Fibroblast of the conjunctiva (primary cell): ENCODE measurements around the gene IPO4.
"Not testable (repeated sequence)": the region's sequence is repeated elsewhere in the genome, so short reads cannot be mapped to it uniquely, and the experiment has no call there.

Experiments
- DNase-seq: peaks from one replicate; pipeline ENCODE4 v3.0.0-alpha.2; 2010; ENCODE audit warnings: low read depth

IPO4 gene, protein sequence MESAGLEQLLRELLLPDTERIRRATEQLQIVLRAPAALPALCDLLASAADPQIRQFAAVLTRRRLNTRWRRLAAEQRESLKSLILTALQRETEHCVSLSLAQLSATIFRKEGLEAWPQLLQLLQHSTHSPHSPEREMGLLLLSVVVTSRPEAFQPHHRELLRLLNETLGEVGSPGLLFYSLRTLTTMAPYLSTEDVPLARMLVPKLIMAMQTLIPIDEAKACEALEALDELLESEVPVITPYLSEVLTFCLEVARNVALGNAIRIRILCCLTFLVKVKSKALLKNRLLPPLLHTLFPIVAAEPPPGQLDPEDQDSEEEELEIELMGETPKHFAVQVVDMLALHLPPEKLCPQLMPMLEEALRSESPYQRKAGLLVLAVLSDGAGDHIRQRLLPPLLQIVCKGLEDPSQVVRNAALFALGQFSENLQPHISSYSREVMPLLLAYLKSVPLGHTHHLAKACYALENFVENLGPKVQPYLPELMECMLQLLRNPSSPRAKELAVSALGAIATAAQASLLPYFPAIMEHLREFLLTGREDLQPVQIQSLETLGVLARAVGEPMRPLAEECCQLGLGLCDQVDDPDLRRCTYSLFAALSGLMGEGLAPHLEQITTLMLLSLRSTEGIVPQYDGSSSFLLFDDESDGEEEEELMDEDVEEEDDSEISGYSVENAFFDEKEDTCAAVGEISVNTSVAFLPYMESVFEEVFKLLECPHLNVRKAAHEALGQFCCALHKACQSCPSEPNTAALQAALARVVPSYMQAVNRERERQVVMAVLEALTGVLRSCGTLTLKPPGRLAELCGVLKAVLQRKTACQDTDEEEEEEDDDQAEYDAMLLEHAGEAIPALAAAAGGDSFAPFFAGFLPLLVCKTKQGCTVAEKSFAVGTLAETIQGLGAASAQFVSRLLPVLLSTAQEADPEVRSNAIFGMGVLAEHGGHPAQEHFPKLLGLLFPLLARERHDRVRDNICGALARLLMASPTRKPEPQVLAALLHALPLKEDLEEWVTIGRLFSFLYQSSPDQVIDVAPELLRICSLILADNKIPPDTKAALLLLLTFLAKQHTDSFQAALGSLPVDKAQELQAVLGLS

DNA sequence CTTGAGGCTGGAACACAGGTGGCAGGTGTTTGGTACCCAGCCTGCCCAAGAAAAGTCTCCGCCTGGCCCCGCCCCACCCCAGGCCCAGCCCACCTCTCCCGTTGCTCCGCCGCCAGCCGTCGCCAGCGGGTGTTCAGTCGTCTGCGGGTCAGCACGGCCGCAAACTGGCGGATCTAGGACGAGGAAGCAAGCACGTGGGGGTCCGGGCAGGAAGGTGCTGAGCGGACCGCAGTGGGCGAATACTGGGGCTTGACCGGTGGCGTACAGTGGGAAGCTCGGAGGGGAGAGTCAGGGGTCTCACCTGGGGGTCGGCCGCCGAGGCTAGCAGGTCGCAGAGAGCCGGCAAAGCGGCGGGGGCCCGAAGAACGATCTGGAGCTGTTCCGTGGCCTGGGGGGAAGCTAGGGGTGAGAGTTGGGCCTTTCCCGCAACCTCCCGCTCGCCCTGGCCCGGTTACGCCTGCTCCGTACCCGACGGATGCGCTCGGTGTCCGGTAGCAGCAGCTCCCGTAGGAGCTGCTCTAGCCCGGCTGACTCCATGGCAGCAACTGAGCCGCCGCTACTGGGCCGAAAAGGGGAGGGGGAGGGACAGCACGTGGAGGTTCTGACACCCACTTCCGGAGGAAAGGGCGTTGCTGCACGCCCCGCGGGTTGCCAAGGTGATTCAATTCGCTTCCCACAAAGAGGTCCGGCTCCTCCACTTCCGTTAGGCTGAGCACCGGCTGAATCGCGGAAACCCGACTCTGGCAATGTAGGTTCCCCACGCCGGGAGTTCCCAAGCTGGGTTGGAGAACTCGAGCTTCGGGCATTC, at the start of gene IPO4:
Gene IPO4 (minus strand): TSS at position 566 of the 808 bp plus-strand sequence. CDS start 29 bp downstream, at position 537.
- peak; percentile 95 for DNase-seq

DNA sequence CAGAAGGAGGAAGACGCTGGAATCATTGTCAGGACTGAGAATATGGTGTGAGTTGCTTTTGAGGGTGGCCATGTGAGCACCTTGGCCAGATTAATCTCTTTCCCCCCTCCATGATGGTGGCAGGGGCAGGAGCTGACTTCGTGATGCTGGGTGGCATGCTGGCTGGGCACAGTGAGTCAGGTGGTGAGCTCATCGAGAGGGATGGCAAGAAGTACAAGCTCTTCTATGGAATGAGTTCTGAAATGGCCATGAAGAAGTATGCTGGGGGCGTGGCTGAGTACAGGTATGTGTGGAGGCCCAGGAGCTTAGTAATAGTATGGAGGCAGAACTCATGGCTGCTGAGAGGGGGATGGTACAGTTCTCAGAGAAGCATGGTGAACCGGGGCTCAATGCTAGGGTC, 49.5 kb upstream of the IPO4 start:
- no peak for DNase-seq

DNA sequence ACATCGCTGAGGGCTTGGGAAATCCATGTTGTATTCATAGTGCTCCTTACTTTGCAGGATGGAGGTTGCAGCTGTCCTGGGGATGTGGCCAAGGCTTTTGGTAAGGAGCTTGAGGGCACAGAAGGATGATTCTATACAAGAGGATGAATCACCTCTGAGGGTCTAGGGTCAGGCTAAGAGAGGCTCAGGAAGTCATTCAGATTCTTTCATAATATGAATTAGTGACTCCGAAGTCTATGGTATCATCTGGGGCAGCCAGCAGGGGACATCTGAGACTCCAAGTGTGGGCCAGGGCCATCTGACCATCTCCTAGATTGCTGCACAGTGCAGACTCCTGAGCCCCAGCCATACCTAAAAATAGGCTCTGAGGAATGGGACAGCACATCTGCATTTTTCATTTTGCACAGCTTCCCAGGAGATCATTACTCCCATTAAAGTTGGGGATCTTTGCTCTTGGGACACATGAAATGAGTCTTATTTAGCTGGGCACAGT, 48.9 kb upstream of the IPO4 start:
- DNase-seq, result no peak

DNA sequence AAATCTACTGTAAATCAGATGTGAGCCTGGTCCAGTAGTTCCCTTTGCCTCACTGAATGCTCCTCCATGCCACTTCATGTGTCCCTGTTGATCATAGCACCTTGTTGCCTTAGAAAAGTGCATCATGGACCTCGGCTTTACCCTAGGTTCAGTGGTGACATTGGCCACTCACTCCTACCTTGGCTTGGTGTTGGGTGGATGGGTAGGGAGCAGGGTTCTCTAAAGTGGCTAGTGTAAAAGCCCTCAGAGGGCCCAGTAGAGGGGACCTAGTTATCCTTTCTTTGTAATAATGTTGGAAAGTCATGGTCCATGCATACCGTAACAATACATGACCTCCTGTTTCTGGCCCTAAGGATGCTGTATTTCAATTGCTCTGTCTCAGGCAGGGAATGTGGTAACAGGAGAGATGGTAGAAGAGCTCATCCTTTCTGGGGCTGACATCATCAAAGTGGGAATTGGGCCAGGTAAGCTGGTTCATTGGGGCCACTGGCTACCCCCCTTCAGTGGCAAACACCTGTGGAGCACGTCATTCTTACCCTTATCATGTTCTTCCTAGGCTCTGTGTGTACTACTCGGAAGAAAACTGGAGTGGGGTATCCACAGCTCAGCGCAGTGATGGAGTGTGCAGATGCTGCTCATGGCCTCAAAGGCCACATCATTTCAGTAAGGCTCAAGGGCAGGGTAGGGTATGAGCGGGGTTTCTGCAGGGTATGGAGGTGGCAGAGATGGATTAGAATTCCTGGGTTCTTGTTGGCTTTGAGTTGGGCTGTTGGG, 48.3 kb upstream of the IPO4 start:
- DNase-seq, result no peak

DNA sequence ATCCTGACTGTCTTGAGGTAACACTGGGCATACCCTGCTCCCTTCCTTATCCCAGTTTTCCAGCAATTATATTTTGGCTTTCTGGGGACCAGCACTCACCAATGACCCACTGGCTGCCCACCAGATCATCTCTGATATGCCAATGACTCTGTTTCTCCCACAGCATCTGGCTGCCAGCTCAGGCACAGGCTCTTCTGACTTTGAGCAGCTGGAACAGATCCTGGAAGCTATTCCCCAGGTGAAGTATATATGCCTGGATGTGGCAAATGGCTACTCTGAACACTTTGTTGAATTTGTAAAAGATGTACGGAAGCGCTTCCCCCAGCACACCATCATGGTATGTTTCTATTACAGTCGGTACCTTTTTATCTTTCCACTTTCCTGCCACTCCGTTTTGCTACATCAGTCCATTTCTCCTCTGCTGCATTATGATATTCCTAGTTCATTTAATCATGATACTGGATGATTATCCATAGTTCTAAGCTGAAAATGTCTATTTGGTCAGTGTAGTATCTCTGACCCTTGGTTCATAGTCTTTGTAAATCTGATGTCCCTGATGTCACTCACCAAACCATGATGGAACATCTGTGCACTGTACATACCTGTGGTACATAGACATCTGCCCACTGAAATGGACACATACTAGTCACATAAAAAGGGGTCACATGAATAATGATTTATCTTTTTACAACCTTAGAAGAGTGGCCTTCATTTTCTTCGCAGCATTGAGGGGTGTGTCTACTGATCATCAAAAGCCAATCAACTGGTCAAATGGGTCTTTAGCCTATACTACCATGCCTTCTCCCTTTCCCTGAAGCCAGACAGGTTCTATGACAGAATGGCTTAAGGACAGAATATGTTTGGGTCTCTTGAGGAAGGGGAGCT, 47.4 kb upstream of the IPO4 start:
- no peak for DNase-seq

DNA sequence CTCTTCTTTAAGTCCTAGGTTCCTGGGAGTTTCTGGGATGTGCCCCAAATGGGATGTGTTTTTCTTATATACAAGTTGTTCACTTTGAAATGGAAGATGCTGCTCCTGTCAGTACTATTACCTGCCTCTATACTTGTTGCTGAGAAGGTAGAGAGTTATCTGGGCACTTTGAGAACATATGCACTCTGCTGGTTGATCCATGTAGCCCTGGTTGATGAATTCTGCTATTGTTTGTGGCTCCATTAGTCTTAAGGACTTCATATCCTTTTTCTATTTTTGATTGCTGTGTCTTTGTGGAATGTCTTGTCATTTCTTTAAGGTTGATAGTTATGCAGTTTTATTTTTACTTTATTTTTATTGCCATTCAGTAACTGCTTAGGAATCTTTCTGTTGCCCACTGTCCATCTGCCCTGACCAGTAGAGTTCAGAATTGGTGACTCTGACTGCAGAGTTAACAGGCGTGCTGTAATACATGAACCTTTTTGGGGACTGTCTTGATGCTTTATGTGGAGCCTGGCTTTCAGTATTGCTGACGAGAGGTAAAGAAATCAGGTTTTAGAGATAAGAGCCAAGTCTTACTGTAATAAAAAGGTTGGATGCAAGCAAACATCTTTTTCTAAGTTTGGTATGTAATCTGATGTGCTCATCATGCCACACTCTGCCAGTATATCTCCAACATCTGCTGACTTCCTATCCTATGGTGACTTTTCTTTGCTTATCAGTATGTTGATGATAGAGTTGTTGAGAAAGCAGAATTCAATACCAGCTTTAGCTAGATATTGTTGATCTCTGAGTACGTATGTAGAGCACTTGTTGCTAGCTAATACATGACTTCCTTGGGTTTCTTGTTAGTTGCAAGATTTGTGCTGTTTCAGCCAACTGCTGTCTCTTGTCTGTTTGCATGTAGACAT, 45.7 kb upstream of the IPO4 start:
- DNase-seq, result no peak

DNA sequence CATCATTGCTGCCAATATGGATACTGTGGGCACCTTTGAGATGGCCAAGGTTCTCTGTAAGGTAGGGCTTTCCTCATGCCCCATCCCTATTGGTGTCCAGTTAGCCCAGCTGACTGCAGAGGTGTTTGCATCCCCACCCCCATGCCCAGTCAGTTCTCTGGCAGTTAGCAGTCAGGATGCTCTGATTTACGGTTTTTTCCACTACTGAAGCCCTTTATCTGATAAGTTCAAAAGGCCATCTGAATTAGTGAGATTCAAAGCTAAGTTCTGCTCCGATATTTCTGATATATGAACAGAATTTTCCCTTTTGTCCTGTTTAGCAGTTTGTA, 44.9 kb upstream of the IPO4 start:
- DNase-seq, result no peak

DNA sequence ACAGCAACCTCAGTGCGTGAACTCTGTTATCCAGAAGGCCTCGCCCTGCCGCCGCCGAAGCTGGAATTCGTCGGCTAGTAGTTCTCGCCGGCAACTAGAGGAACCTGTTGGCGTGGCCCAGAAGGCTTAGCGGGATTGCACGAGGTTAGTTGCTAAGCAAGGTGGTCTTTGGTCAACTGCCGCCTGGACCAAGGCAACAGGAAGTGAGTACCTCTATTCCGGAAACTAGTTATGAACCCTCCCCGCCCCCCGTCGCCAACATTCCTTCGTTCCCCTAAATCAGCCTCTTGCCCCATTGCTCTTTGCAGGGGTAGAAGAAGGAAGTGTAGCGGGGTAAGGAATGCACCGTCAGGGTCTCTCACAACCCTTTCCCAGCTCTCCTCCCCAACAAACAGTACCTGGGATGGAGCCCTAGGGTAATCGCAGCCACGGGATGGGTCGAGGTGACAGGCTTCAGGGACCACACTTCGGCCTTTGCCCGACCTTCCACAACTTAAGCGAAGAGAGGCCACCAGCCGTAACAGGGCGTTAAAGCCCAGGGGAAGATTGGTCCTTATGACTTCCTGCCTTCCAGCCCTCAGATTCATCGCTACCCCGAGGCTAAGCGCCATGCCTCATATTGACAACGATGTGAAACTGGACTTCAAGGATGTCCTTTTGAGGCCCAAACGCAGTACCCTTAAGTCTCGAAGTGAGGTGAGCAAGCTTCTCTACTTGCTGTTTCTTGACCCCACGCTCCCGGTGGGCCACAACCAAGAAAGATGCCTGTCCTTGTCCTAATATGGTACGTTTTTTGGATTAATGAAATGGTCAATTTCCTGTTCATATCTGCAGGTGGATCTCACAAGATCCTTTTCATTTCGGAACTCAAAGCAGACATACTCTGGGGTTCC, 44.3 kb upstream of the IPO4 start, which contains the start of gene GMPR2:
Gene GMPR2 (plus strand): TSS at position 285 of the 893 bp plus-strand sequence. CDS start 325 bp downstream, at position 610.
- no peak for DNase-seq

DNA sequence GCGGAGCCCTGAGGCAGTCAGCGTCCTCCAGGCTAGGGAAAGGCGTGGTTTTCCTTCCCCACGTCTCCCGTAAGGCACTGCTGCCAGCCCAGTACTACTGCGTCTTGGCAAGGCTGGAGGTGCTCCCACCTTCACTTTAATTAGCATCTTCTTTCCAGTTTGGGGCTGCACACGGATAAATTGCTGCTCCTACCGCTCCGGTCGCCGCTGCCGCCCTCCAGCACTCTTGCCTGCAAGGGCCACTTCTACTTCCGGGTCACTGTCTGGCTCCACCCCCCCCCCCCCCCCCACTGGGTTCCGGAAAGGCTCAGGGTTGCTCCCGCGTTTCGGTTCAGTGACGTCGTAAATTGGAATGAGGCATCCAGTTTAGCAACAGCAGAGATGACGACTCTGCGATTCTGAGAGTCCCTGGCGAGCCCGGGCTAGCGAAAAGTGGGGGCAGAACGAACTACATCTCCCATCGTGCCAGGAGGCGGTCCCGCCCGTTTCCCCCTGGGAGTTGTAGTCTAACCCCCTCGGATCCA, 43.6 kb upstream of the IPO4 start, which contains the start of gene NEDD8:
Gene NEDD8 (minus strand): TSS at position 247 of the 524 bp plus-strand sequence. CDS start 100 bp downstream, at position 147.
- peak; percentile 95 for DNase-seq

DNA sequence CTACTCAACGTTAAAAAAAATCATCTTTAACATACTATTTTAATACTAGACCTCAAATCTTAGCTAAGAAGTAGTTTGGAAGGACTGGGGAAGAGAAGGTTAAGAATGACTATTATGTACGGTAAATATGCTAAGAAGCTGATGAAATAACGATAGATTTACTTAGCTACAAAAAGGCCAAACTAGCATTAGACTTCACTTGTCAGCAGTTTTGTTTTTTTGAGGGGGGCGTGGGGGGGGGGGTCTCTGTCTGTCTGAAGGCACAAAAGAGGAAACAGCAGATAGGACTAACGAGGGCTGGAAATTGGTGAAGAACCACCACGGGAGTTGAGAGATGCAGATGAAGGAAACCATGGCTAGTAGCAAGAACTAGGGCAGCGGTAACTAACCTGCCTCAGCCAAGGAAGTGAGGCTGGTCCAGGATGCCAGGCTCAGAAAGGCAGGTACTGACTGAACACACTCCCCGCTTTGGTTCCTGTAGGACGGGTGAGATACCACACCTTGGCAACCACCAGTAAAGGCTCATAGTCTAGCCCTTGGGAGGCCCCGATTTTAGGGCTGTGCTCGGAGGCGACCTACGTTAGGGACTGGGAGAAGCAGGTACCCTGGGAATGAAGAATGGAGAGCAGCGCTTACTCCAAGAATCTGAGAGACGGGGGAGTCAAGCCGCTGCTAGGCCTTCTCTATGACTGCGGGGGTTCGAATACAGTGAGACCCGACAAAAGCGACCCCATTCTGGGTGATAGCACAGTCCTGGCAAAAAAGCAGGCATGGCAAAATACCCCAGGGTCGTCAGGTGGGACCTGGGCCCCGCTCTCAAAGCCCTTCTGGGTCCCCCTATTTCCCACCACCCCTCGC, 42.9 kb upstream of the IPO4 start:
- no peak for DNase-seq

DNA sequence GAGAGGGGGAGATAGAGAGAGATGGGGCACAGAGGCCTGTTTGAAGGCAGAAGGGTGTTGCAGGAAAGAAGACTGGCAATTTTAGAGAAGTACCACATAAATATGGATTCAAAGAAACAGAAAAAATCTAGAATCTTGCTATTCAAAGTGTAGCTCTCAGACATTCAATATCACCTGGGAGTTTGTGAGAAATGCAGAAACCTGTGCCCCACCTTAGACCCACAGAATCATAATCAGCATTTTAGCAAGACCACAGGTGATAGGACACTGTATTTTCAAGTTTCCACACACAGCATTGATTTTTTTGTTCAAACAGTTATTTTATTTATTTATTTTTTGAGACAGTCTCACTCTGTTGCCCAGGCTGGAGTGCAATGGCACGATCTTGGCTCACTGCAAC, 40.3 kb upstream of the IPO4 start:
- DNase-seq, result no peak

DNA sequence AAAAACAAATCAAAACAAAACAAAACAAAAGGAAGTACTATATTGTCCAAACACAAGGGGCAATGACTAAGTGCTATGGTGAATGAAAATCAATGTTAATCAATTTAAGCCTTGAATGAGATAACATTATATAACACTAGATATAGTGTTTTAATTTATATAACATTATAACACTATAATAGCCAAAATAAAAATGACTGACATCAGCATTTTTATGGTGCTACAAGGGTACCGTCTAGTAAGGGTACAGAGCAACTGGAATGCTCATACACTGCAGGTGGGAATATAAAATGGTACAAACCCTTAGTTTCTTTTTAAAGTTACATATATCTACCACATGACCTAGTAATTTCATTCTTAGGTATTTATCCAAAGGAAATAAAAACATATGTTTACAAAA, 37.9 kb upstream of the IPO4 start:
- DNase-seq, result no peak

DNA sequence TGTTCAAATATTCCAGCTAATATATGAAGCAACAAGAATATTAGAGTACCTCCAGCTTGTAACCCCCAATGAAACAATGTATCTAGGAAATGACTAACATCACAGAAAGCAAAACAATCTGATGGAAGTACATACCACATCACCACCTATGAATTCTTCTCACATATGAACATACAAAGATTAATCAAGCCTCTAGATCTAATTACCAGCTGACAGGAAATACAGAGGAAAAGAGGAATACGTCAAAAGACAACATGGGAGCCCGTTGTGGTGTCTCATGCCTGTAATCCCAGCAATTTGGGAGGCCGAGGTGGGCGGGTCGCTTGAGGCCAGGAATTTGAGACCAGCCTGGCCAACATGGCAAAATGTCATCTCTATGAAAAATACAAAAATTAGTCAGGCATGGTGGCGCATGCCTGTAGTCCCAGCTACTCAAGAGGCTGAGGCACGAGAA, 36.0 kb upstream of the IPO4 start:
- no peak for DNase-seq

DNA sequence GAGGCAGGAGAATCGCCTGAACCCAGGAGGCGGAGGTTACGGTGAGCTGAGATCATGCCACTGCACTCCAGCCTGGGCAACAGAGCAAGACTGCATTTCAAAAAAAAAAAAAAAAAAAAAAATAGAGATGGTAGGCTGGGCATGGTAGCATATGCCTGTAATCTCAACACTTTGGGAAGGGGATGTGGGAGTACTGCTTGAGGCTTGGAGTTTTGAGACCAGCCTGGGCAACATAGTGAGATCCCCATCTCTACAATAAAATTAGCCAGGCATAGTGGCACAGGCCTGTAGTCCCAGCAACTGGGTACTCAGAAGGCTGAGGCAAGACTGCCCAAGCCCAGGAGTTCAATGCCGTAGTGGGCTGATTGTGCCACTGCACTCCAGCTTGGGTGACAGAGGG, 34.4 kb upstream of the IPO4 start:
- not testable (repeated sequence) for DNase-seq

DNA sequence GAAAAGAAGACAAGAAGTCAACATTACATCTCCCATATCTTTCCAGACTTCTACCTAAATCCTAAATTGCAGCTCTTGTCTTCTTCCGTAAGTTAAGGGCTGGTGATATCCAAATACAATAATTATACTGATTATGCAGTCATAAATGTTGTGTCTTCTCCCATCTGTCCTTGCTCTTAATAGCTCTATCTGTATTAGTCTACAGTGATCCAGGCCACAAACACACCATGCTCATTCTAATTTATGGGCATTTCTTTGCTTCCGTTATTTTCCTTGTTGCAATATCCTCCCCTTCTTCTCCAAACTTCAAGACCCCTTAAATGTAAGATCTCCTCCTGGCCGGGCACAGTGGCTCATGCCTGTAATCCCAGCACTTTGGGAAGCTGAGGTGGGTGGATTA, 30.9 kb upstream of the IPO4 start:
- no peak for DNase-seq

DNA sequence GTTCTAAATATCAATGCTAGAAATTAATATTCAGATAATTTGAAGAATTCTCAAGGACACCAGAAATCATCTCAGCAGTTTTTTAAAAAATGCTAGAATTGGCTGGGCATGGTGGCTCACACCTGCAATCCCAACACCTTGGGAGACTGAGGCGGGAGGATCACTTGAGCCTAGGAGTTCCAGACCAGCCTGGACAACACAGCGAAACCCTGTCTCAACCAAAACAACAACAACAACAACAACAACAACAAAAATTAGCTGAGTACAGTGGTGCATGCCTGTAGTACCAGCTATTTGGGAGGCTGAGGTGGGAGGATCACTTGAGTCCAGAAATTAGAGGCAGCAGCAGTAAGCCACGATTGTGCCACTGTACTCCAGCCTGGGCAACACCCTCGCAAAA, 30.5 kb upstream of the IPO4 start:
- no peak for DNase-seq
